ENCODE data around the gene CDON.
A peak's percentile ranks its signal among the peaks of the same experiment; 100 is the strongest.
"Not testable (repeated sequence)": the region's sequence is repeated elsewhere in the genome, so short reads cannot be mapped to it uniquely, and the experiment has no call there.

CDON gene

GRCh38 chr11:125924384-125925007 lies 138.2 kb downstream of the CDON start:
- DNase-seq (ENCODE audit: low read depth) = no peak

GRCh38 chr11:125923633-125924032 lies 139.0 kb downstream of the CDON start:
- DNase-seq (ENCODE audit: low read depth) = no peak

GRCh38 chr11:125923012-125923579 lies 139.6 kb downstream of the CDON start:
- peak; percentile 44 for DNase-seq (ENCODE audit: low read depth)

- DNase-seq (ENCODE audit: low read depth) = no peak
These were observed 140.5 kb downstream of the CDON start for GRCh38 chr11:125922156-125922555.

GRCh38 chr11:125921042-125921441 lies 141.6 kb downstream of the CDON start:
- DNase-seq (ENCODE audit: low read depth) = no peak

- DNase-seq (ENCODE audit: low read depth) = peak; percentile 16
These were observed 144.4 kb downstream of the CDON start for GRCh38 chr11:125918140-125918840.

GRCh38 chr11:125916683-125917347 lies 145.9 kb downstream of the CDON start:
- no peak for DNase-seq (ENCODE audit: low read depth)

- not testable (repeated sequence) for DNase-seq (ENCODE audit: low read depth)
These were observed 148.1 kb downstream of the CDON start for GRCh38 chr11:125914601-125915000.

- DNase-seq (ENCODE audit: low read depth) = no peak
These were observed 152.3 kb downstream of the CDON start for GRCh38 chr11:125910226-125910849.

Data from GM04504 (cell line).